DOHH2 (cell line): Measurements from ENCODE around the gene IL6.

ENCODE experiments used
- H3F3A ChIP-seq: fragments of 200-600 bp; sonication (generic), shearing (Covaris generic); 2 replicates; pipeline ENCODE4 v1.6.0; 2016; ENCODE audit warnings: antibody characterized with exemption, mild to moderate bottlenecking; ENCODE audit not compliant: control insufficient read depth, insufficient read depth
- H3K27ac ChIP-seq: fragments of 200-600 bp; sonication (generic); 2 replicates; pipeline ENCODE4 v1.5.1; 2014; ENCODE audit warnings: low read depth, mild to moderate bottlenecking, low read length, moderate library complexity
- H3K27me3 ChIP-seq: fragments of 200-600 bp; sonication (generic); 2 replicates; pipeline ENCODE4 v1.6.1; 2014; ENCODE audit warnings: mild to moderate bottlenecking, low read length, mixed read lengths; ENCODE audit not compliant: control insufficient read depth
- H3K36me3 ChIP-seq: fragments of 200-600 bp; sonication (generic); 2 replicates; pipeline ENCODE4 v1.6.1; 2014; ENCODE audit warnings: mild to moderate bottlenecking, low read length, moderate library complexity, mixed read lengths; ENCODE audit not compliant: control insufficient read depth
- H3K4me1 ChIP-seq: fragments of 200-600 bp; sonication (generic); 2 replicates; pipeline ENCODE4 v1.6.1; 2014; ENCODE audit warnings: mild to moderate bottlenecking, low read length, mixed read lengths; ENCODE audit not compliant: control insufficient read depth
- H3K4me2 ChIP-seq: fragments of 200-600 bp; sonication (generic); 2 replicates; pipeline ENCODE4 v1.6.0; 2014; ENCODE audit warnings: mild to moderate bottlenecking, low read length, moderate library complexity
- H3K4me3 ChIP-seq: fragments of 200-600 bp; sonication (generic); 2 replicates; pipeline ENCODE4 v1.5.1; 2014; ENCODE audit warnings: mild to moderate bottlenecking, low read length, mixed read lengths
- H3K79me2 ChIP-seq: fragments of 200-600 bp; sonication (generic); 2 replicates; pipeline ENCODE4 v1.6.1; 2014; ENCODE audit warnings: mild to moderate bottlenecking, low read length, mixed read lengths; ENCODE audit not compliant: control insufficient read depth
- H3K9me2 ChIP-seq: fragments of 200-600 bp; sonication (generic); replicated peaks from 2 replicates; pipeline ENCODE4 v1.6.1; 2014; ENCODE audit warnings: mild to moderate bottlenecking, low read length, mixed read lengths; ENCODE audit not compliant: control insufficient read depth
- H3K9me3 ChIP-seq: fragments of 200-600 bp; sonication (generic); 2 replicates; pipeline ENCODE4 v1.6.1; 2014; ENCODE audit warnings: antibody characterized with exemption, low read length, mixed read lengths; ENCODE audit not compliant: control insufficient read depth, insufficient read depth
- H4K20me1 ChIP-seq: fragments of 200-600 bp; sonication (generic); 2 replicates; pipeline ENCODE4 v1.6.0; 2014; ENCODE audit warnings: low read depth, mild to moderate bottlenecking, antibody characterized with exemption, low read length, moderate library complexity; ENCODE audit not compliant: control insufficient read depth, insufficient read depth
- EZH2phosphoT487 ChIP-seq: fragments of 200-600 bp; sonication (generic); IDR thresholded peaks from 2 replicates; pipeline ENCODE4 v1.6.1; 2017; ENCODE audit warnings: borderline replicate concordance, mild to moderate bottlenecking, antibody characterized with exemption, low read length, moderate library complexity, mixed read lengths
- TF ChIP-seq, protein P1 (sequence below): fragments of 200-600 bp; sonication (generic); IDR thresholded peaks from one replicate; pipeline ENCODE4 v1.5.1; 2014; ENCODE audit warnings: antibody characterized with exemption, mild to moderate bottlenecking, low read depth, low read length; ENCODE audit not compliant: poor library complexity, severe bottlenecking

The IL6 gene

DNA sequence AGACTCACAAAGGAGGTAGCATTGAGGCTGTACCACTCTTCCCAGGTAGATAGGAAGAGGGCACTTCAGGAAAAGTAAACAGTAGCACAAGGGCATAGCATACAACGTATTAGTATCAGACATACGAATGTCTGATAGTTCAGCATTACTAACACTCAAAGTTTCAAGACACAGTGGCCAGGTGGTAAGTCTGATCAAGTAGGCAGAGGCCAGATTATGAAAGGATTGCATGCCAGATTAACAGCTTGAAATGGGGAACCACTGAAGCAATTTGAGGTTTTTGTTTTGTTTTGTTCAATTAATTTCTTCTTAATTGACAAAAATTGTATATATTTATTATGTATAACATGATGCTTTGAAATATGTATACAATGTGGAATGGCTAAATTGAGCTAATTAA, 45.7 kb upstream of the IL6 start:
- Histone ChIP-seq H3K4me2 (no peak overlapping the region), H3K36me3 (no peaks in the 10 kb centered on the region), H3K9me2 (no peaks in the 10 kb centered on the region), H3K9me3 (no peaks in the 10 kb centered on the region), H3K4me1 (peaks cover 18% of the 10 kb centered on the region), H3K27me3 (peaks cover 62% of the 10 kb centered on the region), H4K20me1 (no peaks in the 10 kb centered on the region), H3K79me2 (no peaks in the 10 kb centered on the region), H3K4me3 (no peak overlapping the region), H3F3A (no peaks in the 10 kb centered on the region), H3K27ac (no peak overlapping the region)
- TF ChIP-seq, protein P1, sequence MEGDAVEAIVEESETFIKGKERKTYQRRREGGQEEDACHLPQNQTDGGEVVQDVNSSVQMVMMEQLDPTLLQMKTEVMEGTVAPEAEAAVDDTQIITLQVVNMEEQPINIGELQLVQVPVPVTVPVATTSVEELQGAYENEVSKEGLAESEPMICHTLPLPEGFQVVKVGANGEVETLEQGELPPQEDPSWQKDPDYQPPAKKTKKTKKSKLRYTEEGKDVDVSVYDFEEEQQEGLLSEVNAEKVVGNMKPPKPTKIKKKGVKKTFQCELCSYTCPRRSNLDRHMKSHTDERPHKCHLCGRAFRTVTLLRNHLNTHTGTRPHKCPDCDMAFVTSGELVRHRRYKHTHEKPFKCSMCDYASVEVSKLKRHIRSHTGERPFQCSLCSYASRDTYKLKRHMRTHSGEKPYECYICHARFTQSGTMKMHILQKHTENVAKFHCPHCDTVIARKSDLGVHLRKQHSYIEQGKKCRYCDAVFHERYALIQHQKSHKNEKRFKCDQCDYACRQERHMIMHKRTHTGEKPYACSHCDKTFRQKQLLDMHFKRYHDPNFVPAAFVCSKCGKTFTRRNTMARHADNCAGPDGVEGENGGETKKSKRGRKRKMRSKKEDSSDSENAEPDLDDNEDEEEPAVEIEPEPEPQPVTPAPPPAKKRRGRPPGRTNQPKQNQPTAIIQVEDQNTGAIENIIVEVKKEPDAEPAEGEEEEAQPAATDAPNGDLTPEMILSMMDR = no peak
- TF ChIP-seq EZH2phosphoT487 = no peak

DNA sequence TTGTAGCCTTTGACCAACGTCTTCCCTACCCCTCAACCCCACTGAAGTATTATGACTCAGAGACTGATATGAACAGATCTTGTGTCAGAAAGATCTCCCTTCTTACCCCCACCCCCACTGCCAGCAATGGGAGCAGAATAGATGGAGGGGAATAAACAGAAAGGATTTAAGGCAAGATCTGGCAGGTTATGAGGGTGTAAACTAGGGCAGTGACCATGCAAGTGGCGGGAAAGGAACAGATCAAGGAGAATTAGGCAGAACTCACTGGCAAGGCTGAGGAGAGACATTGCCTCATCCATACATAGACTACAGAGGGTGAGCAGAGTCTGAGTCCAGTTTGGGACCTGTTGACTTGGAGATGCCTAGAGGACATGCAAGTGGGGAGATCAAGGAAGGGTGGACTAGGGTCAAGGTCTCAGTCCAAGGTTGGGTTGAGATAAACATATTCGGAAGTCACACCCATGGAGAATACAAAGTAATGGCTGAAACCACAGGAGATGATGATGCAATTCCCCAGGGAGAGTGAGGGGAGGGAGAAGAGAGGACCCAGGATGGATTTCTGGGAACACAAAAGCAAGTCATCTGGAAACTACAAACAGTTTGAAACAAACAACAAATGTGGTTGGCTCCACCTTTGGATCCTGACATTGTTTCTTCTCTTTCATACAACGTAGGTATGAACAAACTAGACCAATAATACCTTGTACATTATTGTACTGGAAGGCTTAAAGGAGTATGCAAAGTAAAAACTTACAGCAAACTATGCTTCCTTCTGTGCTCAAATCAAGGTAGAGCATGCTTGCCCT, 44.9 kb upstream of the IL6 start:
- Histone ChIP-seq H3K9me3 (no peaks in the 10 kb centered on the region), H3K4me2 (no peak overlapping the region), H3K9me2 (no peaks in the 10 kb centered on the region), H3K4me3 (no peak overlapping the region), H4K20me1 (no peaks in the 10 kb centered on the region), H3K36me3 (no peaks in the 10 kb centered on the region), H3K27me3 (peaks cover 62% of the 10 kb centered on the region), H3F3A (no peaks in the 10 kb centered on the region), H3K4me1 (peaks cover 15% of the 10 kb centered on the region), H3K27ac (no peak overlapping the region), H3K79me2 (no peaks in the 10 kb centered on the region)
- TF ChIP-seq, protein P1 = no peak
- TF ChIP-seq EZH2phosphoT487 = no peak

DNA sequence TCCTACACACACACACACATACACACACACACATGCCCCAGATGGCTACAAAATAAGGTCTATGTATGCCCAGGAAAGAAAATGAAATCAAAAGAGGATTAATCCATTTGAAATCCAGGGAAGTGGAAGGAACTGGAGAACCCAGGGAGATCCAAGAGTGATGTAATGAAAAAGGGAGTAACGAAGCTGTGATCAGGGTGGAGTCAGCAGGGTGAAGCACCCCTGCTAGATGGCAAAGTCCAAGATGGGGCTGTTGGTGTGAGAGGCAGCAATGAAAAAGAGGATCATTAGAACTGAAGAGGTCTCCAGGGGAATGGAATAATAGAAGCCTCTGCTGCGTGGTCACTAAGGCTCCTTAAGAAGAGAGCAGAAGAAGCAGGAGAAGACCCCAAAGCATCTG, 43.6 kb upstream of the IL6 start:
- H3K4me2 ChIP-seq = no peak overlapping the region
- H3K4me3 ChIP-seq = no peak overlapping the region
- no peaks in the 10 kb centered on the region for H3F3A ChIP-seq
- no peaks in the 10 kb centered on the region for H3K9me2 ChIP-seq
- no peak for TF ChIP-seq EZH2phosphoT487
- TF ChIP-seq, protein P1 = no peak
- no peaks in the 10 kb centered on the region for H3K79me2 ChIP-seq
- peaks cover 61% of the 10 kb centered on the region for H3K27me3 ChIP-seq
- H3K27ac ChIP-seq = no peak overlapping the region
- no peaks in the 10 kb centered on the region for H3K36me3 ChIP-seq
- H3K9me3 ChIP-seq = no peaks in the 10 kb centered on the region
- H3K4me1 ChIP-seq = peaks cover 2% of the 10 kb centered on the region
- no peaks in the 10 kb centered on the region for H4K20me1 ChIP-seq
